ENCODE measurements around the gene PPIP5K2. TPM values are rescaled to one million over a fixed set of nuclear protein-coding genes. Genes with fewer than 3 reads are reported as not detected.

The PPIP5K2 gene
- total and polyA plus RNA-seq, 3 experiments from 2014 or later: 22.9 to 63.6 (median 55.7) TPM

DNA sequence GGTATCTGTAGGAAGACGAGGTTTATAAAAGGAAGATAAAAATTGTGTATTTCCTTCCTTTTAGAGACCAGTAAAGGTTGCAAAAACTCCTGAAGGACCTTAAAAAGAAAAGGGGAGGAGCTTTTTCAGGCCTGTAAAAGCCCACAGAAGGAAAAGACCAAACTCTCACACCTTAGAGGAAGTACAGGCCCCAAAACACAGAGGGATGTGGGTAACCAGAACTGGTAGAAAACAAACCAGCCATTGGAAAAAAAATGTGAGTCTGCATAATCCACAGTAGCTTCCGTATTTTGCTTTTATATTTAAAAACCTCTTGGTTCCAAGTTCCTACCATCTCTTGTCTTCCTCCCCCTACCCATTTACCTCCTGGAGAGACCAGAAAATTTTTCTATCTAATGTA, 8.6 kb upstream of the PPIP5K2 start:
- Mint-ChIP-seq H3K4me1 (peaks cover 32 to 59% (median 53%) of the 10 kb centered on the region in 3 donors), H3K36me3 (peaks cover 7 to 16% (median 7%) of the 10 kb centered on the region in 3 donors), H3K9me3 (peaks cover 0 to 2% (median 0%) of the 10 kb centered on the region in 5 donors), H3K4me3 (peak overlapping the region; percentile 23 to 76 (median 63)), H3K27ac (peak overlapping the region; percentile 12 to 98 (median 82)), H3K27me3 (no peaks in the 10 kb centered on the region)
- peaks cover 26% of the 10 kb centered on the region for H3K4me1 ChIP-seq (ENCODE audit: insufficient read depth, low read length)
- ChIA-PET CTCF (interaction anchor here (1.2 kb wide), 1 partner anchor 8 kb away, joined by 3 read pairs; the partner anchor contains the start of genes GIN1 and PPIP5K2), POLR2A (interaction anchor here (1.5 kb wide), 1 partner anchor 9 kb away, joined by 11 read pairs; the partner anchor contains the start of genes GIN1 and PPIP5K2)
- peak in 2 of 5 donors; percentile 55 to 68 for DNase-seq
- no peak overlapping the region for H3K4me3 ChIP-seq (ENCODE audit: low read length)
- no peaks in the 10 kb centered on the region for H3K27me3 ChIP-seq (ENCODE audit: insufficient read depth, low read length, poor library complexity, severe bottlenecking)
- H3K36me3 ChIP-seq (ENCODE audit: insufficient read depth, low read length): no peaks in the 10 kb centered on the region
- no peak overlapping the region for H3K27ac ChIP-seq (ENCODE audit: low read depth, low read length)
- H3K9me3 ChIP-seq (ENCODE audit: low read length): no peaks in the 10 kb centered on the region

DNA sequence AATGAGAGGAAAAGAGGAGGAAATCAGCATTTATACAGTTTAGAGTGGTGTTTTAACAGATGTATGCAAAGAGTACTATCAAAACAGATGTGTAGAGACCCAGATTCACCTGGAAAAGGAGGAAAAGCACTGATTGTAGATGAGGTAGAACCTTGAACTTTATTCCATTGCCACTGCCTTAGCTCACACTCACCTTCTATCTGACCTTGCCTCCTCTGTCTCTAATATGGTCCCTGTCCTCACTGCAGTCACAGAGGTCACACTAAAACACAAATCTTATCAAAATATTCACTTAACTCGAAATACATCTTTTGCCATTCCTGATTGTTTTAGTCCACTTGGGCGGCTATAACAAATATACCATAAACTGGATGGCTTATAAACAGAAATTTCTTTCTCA, 7.2 kb upstream of the PPIP5K2 start:
- Histone ChIP-seq H3K4me1 (ENCODE audit: insufficient read depth, low read length) (peaks cover 30% of the 10 kb centered on the region), H3K36me3 (ENCODE audit: insufficient read depth, low read length) (no peaks in the 10 kb centered on the region), H3K27ac (ENCODE audit: low read depth, low read length) (no peak overlapping the region), H3K4me3 (ENCODE audit: low read length) (no peak overlapping the region), H3K27me3 (ENCODE audit: insufficient read depth, low read length, poor library complexity, severe bottlenecking) (no peaks in the 10 kb centered on the region), H3K9me3 (ENCODE audit: low read length) (no peaks in the 10 kb centered on the region)
- DNase-seq: no peak
- Mint-ChIP-seq H3K4me3 (peak overlapping the region in 1 of 7 donors; percentile 19), H3K36me3 (peaks cover 5 to 7% (median 6%) of the 10 kb centered on the region in 3 donors), H3K9me3 (peaks cover 0 to 2% (median 0%) of the 10 kb centered on the region in 5 donors), H3K27me3 (no peaks in the 10 kb centered on the region), H3K4me1 (peaks cover 36 to 65% (median 48%) of the 10 kb centered on the region in 3 donors), H3K27ac (peak overlapping the region in 6 of 8 donors; percentile 12 to 98 (median 80))
- CTCF ChIA-PET: no interaction called here
- POLR2A ChIA-PET: no interaction called here

DNA sequence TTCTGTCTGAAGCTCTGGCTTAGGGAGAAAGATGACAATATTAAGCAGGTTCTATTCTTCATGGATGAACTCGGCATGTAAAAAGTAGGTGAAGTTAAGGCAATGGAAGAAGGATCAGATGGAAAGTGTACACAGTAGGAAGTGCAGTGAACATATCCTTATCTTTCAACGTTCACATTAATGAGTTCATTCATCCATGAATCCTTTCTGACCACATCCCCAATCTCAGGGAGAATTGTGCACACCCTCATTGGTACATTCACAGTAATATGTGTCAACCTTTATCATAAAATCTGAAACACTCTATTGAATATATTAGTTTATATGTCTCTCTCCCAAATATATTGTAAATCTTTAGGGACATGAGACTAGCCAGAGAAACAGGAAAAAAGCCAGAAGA, 5.7 kb upstream of the PPIP5K2 start:
- DNase-seq: no peak
- Mint-ChIP-seq H3K4me3 (peak overlapping the region in 1 of 7 donors; percentile 4), H3K27ac (no peak overlapping the region), H3K36me3 (peaks cover under 1 to 7% (median 5%) of the 10 kb centered on the region in 3 donors), H3K9me3 (peaks cover 0 to 2% (median 0%) of the 10 kb centered on the region in 5 donors), H3K27me3 (no peaks in the 10 kb centered on the region), H3K4me1 (peaks cover 47 to 72% (median 58%) of the 10 kb centered on the region in 3 donors)
- ChIA-PET POLR2A (no interaction called here), CTCF (no interaction called here)
- H3K27me3 ChIP-seq (ENCODE audit: insufficient read depth, low read length, poor library complexity, severe bottlenecking): no peaks in the 10 kb centered on the region
- no peak overlapping the region for H3K4me3 ChIP-seq (ENCODE audit: low read length)
- H3K4me1 ChIP-seq (ENCODE audit: insufficient read depth, low read length): peaks cover 40% of the 10 kb centered on the region
- H3K27ac ChIP-seq (ENCODE audit: low read depth, low read length): no peak overlapping the region
- no peaks in the 10 kb centered on the region for H3K9me3 ChIP-seq (ENCODE audit: low read length)
- no peaks in the 10 kb centered on the region for H3K36me3 ChIP-seq (ENCODE audit: insufficient read depth, low read length)

DNA sequence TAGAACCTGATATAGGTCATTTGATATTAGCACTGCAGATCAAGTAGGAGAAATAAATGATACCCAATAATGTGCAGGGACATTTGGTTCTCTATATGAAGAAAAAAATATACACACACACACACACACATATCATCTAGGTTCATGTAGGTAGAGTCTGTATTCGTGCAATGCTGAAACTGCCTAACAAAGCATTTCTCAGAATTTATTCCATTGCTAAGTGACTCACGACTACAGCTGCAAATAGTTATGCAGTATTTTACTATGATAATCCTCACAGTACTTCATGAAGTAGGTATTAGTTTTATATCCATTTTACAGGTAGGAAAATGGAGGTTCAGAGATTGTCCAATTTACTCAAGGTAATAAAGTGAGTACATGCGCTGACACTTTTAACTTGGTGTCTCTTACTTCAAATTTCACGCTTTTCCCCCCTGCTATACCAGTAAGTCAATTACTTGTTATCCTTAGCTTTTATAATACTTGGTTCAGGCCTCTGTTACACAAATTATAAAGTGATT, 2.6 kb upstream of the PPIP5K2 start:
- Mint-ChIP-seq H3K27me3 (no peaks in the 10 kb centered on the region), H3K4me1 (peaks cover 45 to 65% (median 48%) of the 10 kb centered on the region in 3 donors), H3K4me3 (no peak overlapping the region), H3K36me3 (peaks cover 0 to 14% (median 8%) of the 10 kb centered on the region in 3 donors), H3K27ac (no peak overlapping the region), H3K9me3 (no peaks in the 10 kb centered on the region)
- DNase-seq: no peak
- CTCF ChIA-PET: no interaction called here
- Histone ChIP-seq H3K4me1 (ENCODE audit: insufficient read depth, low read length) (peaks cover 31% of the 10 kb centered on the region), H3K4me3 (ENCODE audit: low read length) (no peak overlapping the region), H3K27ac (ENCODE audit: low read depth, low read length) (peak overlapping the region; percentile 95), H3K27me3 (ENCODE audit: insufficient read depth, low read length, poor library complexity, severe bottlenecking) (no peaks in the 10 kb centered on the region), H3K9me3 (ENCODE audit: low read length) (no peaks in the 10 kb centered on the region), H3K36me3 (ENCODE audit: insufficient read depth, low read length) (no peaks in the 10 kb centered on the region)
- POLR2A ChIA-PET: no interaction called here

DNA sequence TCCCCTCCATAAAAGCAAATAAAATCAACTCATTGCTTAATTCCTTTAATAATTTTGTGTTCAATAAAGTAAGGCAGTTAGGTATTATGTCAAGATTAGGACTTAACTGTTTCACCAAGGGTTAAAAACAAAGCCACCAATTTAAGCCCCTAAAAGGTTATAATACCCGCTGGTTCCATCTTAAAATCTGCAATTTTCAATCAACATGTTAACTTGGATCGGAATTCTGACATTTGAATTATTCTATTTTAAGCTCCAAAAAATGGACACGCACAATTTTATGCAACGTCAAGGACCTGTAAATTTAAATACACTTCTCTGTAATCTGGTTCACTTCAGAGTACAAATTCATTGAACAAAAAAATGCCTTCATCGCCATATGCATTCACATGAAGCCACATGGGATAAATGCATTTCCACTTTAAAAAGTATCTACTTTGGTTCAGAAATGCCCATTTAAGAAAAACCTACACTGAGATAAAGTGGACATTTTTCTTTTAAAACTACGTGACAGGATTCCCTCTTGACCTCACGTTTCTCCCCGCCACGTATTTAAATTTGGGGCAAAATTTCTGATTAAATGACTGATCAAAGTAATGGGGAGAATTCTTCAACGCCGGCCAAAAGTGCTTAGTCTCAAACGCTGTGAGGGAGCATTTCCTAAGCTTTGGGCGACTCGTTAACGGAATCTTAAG, 884 bp upstream of the PPIP5K2 start:
- H3K27me3 ChIP-seq (ENCODE audit: insufficient read depth, low read length, poor library complexity, severe bottlenecking): no peaks in the 10 kb centered on the region
- H3K27ac Mint-ChIP-seq: peak overlapping the region; percentile 93 to 100 (median 99)
- no peaks in the 10 kb centered on the region for H3K9me3 ChIP-seq (ENCODE audit: low read length)
- DNase-seq: no peak
- ChIA-PET POLR2A (interaction anchor here (0.6 to 2.4 kb wide), 6 partner anchors 7 to 519 kb away, joined by 3 to 11 read pairs (median 4); partner anchors contain the start of gene MACIR), CTCF (interaction anchor here (1.2 to 1.6 kb wide), 2 partner anchors 8 to 364 kb away, joined by 3 to 8 read pairs; partner anchors contain the start of gene PAM)
- H3K4me1 Mint-ChIP-seq: peaks cover 44 to 68% (median 52%) of the 10 kb centered on the region in 3 donors
- H3K27me3 Mint-ChIP-seq: no peaks in the 10 kb centered on the region
- H3K36me3 Mint-ChIP-seq: peaks cover 0 to 19% (median 14%) of the 10 kb centered on the region in 3 donors
- peaks cover 27% of the 10 kb centered on the region for H3K4me1 ChIP-seq (ENCODE audit: insufficient read depth, low read length)
- no peaks in the 10 kb centered on the region for H3K9me3 Mint-ChIP-seq
- peak overlapping the region; percentile 95 for H3K27ac ChIP-seq (ENCODE audit: low read depth, low read length)
- H3K4me3 Mint-ChIP-seq: peak overlapping the region; percentile 92 to 99 (median 97)
- peak overlapping the region; percentile 90 for H3K4me3 ChIP-seq (ENCODE audit: low read length)
- H3K36me3 ChIP-seq (ENCODE audit: insufficient read depth, low read length): no peaks in the 10 kb centered on the region

DNA sequence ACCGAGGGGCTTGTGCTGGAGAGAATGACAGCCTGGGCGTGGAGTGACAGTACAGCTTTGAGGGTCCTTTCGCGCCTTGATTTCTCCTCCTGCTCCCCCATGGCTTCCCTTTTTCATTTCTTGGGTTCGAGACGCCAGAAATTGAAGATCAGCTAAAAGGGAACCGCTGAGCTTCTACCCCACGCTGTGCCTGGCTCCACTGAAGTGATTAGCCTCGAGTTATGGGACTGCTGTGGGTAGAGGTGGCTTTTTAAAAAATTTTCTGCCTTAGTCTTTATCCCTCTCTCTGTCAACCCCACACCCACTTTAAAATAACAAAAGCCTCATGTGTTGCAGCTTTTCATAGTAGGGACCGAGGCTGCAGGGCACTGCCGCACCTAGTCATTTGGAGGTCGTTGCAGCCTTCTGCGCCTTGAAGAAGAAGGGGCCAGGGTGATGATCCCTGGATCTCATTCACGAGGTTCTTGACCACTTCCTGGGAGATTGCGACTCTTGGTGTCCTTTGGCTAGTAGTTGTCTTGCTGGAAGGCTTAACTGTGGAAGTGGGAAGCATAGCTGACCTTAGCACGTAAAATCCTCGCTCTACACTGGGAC, 603 bp downstream of the PPIP5K2 start:
- Mint-ChIP-seq H3K9me3 (no peaks in the 10 kb centered on the region), H3K4me1 (peaks cover 47 to 75% (median 56%) of the 10 kb centered on the region in 3 donors), H3K4me3 (peak overlapping the region; percentile 92 to 99 (median 97)), H3K36me3 (peaks cover 0 to 20% (median 11%) of the 10 kb centered on the region in 3 donors), H3K27me3 (no peaks in the 10 kb centered on the region), H3K27ac (peak overlapping the region; percentile 93 to 100 (median 99))
- no peaks in the 10 kb centered on the region for H3K9me3 ChIP-seq (ENCODE audit: low read length)
- no peak for DNase-seq
- H3K4me1 ChIP-seq (ENCODE audit: insufficient read depth, low read length): peaks cover 27% of the 10 kb centered on the region
- H3K27me3 ChIP-seq (ENCODE audit: insufficient read depth, low read length, poor library complexity, severe bottlenecking): no peaks in the 10 kb centered on the region
- H3K4me3 ChIP-seq (ENCODE audit: low read length): peak overlapping the region; percentile 90
- POLR2A ChIA-PET: interaction anchor here (1.0 to 2.4 kb wide), 9 partner anchors 9 to 365 kb away, joined by 3 to 11 read pairs (median 3); partner anchors contain the start of gene MACIR
- H3K27ac ChIP-seq (ENCODE audit: low read depth, low read length): peak overlapping the region; percentile 95
- CTCF ChIA-PET: interaction anchor here (0.9 to 1.6 kb wide), 3 partner anchors 11 to 365 kb away, joined by 3 to 8 read pairs (median 4); partner anchors contain the start of gene PAM
- no peaks in the 10 kb centered on the region for H3K36me3 ChIP-seq (ENCODE audit: insufficient read depth, low read length)

DNA sequence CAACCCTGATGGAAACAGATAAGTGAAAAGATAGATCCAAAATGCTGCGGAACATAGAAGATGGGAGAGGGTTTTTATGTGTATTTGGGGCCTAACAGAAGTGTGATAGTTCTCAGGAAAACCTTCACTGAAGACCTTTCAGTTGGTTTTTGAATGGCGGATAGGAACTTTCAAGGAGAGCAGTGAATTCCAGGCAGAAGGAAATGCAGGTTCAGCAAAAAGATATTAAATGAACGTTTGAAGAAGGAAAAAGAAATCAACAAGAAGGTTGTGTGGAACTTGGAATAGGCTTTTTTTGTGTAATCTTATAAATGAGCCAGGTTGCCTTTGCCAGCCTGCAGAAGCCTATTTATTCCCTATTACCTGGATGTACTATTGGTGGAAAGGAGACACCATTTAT, 2.1 kb downstream of the PPIP5K2 start:
- POLR2A ChIA-PET: no interaction called here
- H3K27ac Mint-ChIP-seq: peak overlapping the region in 2 of 8 donors; percentile 6 to 93
- no peaks in the 10 kb centered on the region for H3K27me3 ChIP-seq (ENCODE audit: insufficient read depth, low read length, poor library complexity, severe bottlenecking)

More for the DNA sequence above, 2.1 kb downstream of the PPIP5K2 start:
- Histone ChIP-seq H3K4me3 (ENCODE audit: low read length) (peak overlapping the region; percentile 6), H3K4me1 (ENCODE audit: insufficient read depth, low read length) (peaks cover 27% of the 10 kb centered on the region), H3K27ac (ENCODE audit: low read depth, low read length) (peak overlapping the region; percentile 41), H3K9me3 (ENCODE audit: low read length) (no peaks in the 10 kb centered on the region), H3K36me3 (ENCODE audit: insufficient read depth, low read length) (no peaks in the 10 kb centered on the region)
- H3K36me3 Mint-ChIP-seq: peaks cover 0 to 22% (median 13%) of the 10 kb centered on the region in 3 donors
- H3K4me3 Mint-ChIP-seq: peak overlapping the region in 6 of 7 donors; percentile 2 to 98 (median 60)
- H3K4me1 Mint-ChIP-seq: peaks cover 55 to 78% (median 70%) of the 10 kb centered on the region in 3 donors
- H3K9me3 Mint-ChIP-seq: no peaks in the 10 kb centered on the region
- no peak for DNase-seq
- CTCF ChIA-PET: no interaction called here
- H3K27me3 Mint-ChIP-seq: no peaks in the 10 kb centered on the region

Measured in CD8-positive, alpha-beta memory T cell (primary cell).